ENCODE results near the gene MAN2B2. TPM values are rescaled to one million over a fixed set of nuclear protein-coding genes. Genes with fewer than 3 reads are reported as not detected.

Gene MAN2B2
- total RNA-seq, 1 experiment from 2014 or later, result 8.5 TPM

DNA sequence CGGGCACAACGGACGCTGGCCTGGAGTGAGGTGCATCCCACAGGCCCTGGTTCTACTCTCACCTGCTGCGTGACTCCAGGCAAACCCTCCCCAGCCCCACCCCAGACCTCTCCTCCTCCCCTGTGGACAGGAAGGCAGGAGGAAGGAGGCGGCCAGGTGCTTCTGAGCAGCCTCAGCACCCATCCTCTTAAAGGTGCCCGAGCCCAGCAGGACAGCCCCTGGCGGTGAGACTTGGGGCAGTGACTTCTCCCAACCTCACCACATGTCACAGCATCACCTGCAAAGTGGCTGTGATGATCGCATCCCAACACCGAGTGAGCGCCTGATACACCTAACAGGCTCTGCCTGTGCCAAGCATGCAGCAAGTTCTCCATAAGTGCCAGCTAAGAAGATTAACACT lies 17.1 kb upstream of the MAN2B2 start:
- no peaks in the 10 kb centered on the region for H3K79me2 ChIP-seq (ENCODE audit: low read length)
- intact Hi-C loops (cut with micrococcal nuclease), result no loop called here
- H3F3A ChIP-seq (ENCODE audit: low read length, unreplicated experiment), result no peaks in the 10 kb centered on the region
- ChIA-PET POLR2A (ENCODE audit: unreplicated experiment) (no interaction called here), CTCF (no interaction called here)
- H3K9me3 ChIP-seq (ENCODE audit: low read length), result no peaks in the 10 kb centered on the region
- H3K9me2 ChIP-seq (replicated peaks; ENCODE audit: low read length), result no peaks in the 10 kb centered on the region
- no peak overlapping the region for H2AFZ ChIP-seq (ENCODE audit: low read length)
- DNase-seq (no peak), ATAC-seq (no peak)
- H3K4me3 ChIP-seq (ENCODE audit: low read length), result no peak overlapping the region
- no TSS peak for BruUV-seq (replicated peaks)
- no peaks in the 10 kb centered on the region for H4K20me1 ChIP-seq (ENCODE audit: low read length)
- H3K27me3 ChIP-seq (ENCODE audit: low read length), result peaks cover 14% of the 10 kb centered on the region
- TF ChIP-seq EZH2phosphoT487 (IDR thresholded peaks at IDR 0.05; ENCODE audit: borderline replicate concordance, low read length) (no peak), EZH2 (IDR thresholded peaks at IDR 0.05; ENCODE audit: low read length, unreplicated experiment) (no peak)
- TF ChIP-seq, protein P1, sequence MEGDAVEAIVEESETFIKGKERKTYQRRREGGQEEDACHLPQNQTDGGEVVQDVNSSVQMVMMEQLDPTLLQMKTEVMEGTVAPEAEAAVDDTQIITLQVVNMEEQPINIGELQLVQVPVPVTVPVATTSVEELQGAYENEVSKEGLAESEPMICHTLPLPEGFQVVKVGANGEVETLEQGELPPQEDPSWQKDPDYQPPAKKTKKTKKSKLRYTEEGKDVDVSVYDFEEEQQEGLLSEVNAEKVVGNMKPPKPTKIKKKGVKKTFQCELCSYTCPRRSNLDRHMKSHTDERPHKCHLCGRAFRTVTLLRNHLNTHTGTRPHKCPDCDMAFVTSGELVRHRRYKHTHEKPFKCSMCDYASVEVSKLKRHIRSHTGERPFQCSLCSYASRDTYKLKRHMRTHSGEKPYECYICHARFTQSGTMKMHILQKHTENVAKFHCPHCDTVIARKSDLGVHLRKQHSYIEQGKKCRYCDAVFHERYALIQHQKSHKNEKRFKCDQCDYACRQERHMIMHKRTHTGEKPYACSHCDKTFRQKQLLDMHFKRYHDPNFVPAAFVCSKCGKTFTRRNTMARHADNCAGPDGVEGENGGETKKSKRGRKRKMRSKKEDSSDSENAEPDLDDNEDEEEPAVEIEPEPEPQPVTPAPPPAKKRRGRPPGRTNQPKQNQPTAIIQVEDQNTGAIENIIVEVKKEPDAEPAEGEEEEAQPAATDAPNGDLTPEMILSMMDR (conservative IDR thresholded peaks at IDR 0.05; ENCODE audit: low read depth, low read length), result no peak
- no peak overlapping the region for H3K4me2 ChIP-seq (ENCODE audit: low read length)
- no peaks in the 10 kb centered on the region for H3K4me1 ChIP-seq (ENCODE audit: insufficient read depth, low read length)
- H3K36me3 ChIP-seq (ENCODE audit: low read depth, low read length), result no peaks in the 10 kb centered on the region
- no peak overlapping the region for H3K27ac ChIP-seq (ENCODE audit: low read length)
- no peak overlapping the region for H3K9ac ChIP-seq (ENCODE audit: low read length)

DNA sequence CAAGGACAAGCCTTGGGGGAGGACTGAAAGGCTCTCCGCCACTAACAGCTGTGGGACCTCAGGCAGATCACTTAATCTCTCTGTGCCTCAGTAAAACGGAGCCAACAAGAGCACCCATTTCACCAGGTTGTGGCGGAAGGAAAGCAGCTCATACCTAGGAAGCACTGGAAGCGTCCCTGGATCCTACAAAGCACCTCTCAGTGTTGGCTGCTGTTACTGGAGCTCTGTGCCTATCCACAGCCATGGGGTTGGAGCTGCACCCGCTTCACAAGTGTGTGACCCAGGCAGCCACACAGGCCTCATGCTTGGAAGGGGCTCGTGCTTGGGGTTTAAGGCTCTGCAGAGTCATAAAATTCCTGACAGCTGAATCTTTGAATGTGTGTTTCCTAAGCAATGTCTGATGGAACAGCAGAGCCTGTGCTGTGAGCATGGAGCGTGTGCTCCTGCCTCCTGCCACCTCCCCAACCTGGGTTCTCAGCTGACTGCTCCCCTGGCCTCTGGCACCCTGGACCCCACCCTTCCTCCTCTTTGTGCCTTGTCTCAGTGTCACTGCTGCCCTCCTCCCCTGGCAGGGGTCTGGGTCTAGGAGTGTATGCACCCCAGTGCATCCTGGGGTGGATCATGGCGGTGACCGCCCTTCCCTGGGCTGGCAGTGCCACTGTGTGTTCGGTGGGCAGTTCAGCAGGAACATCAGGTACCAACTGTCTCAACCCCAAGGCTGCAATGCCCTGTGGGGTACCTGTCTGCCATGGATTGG lies 14.4 kb upstream of the MAN2B2 start:
- H3K27me3 ChIP-seq (ENCODE audit: low read length), result peaks cover 29% of the 10 kb centered on the region
- TF ChIP-seq EZH2phosphoT487 (IDR thresholded peaks at IDR 0.05; ENCODE audit: borderline replicate concordance, low read length), result no peak
- ChIA-PET POLR2A (ENCODE audit: unreplicated experiment) (no interaction called here), CTCF (no interaction called here)
- no peaks in the 10 kb centered on the region for H3K4me1 ChIP-seq (ENCODE audit: insufficient read depth, low read length)
- DNase-seq, result no peak
- no peak overlapping the region for H3K4me3 ChIP-seq (ENCODE audit: low read length)
- H3F3A ChIP-seq (ENCODE audit: low read length, unreplicated experiment), result no peaks in the 10 kb centered on the region
- no peak overlapping the region for H3K27ac ChIP-seq (ENCODE audit: low read length)
- intact Hi-C loops (cut with micrococcal nuclease), result no loop called here
- H3K79me2 ChIP-seq (ENCODE audit: low read length), result no peaks in the 10 kb centered on the region
- no TSS peak for BruUV-seq (replicated peaks)
- H3K4me2 ChIP-seq (ENCODE audit: low read length), result no peak overlapping the region
- no peaks in the 10 kb centered on the region for H3K36me3 ChIP-seq (ENCODE audit: low read depth, low read length)
- H4K20me1 ChIP-seq (ENCODE audit: low read length), result no peaks in the 10 kb centered on the region
- ATAC-seq, result no peak
- H3K9me3 ChIP-seq (ENCODE audit: low read length), result no peaks in the 10 kb centered on the region
- no peak overlapping the region for H3K9ac ChIP-seq (ENCODE audit: low read length)
- no peaks in the 10 kb centered on the region for H3K9me2 ChIP-seq (replicated peaks; ENCODE audit: low read length)
- no peak overlapping the region for H2AFZ ChIP-seq (ENCODE audit: low read length)

DNA sequence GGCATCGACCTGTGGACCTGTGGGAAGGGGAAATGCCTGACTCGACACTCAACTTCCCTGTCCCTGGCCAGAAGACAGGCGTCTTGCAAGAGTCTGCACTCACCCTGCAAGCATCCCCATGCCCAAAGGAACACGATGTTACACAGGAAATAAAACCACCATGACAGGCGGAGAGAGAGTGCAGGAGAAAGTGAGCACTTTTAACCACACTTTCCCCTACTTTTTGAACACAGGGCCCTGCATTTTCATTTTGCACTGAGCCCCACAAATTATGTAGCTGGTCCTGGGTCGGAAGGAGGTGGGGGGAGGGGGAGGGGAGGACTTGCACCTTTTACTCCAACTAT lies 13.8 kb upstream of the MAN2B2 start:
- TF ChIP-seq EZH2 (IDR thresholded peaks at IDR 0.05; ENCODE audit: low read length, unreplicated experiment) (no peak), EZH2phosphoT487 (IDR thresholded peaks at IDR 0.05; ENCODE audit: borderline replicate concordance, low read length) (no peak)
- TF ChIP-seq, protein P1 (conservative IDR thresholded peaks at IDR 0.05; ENCODE audit: low read depth, low read length), result no peak
- no peak for DNase-seq
- no peaks in the 10 kb centered on the region for H4K20me1 ChIP-seq (ENCODE audit: low read length)
- no peaks in the 10 kb centered on the region for H3K9me2 ChIP-seq (replicated peaks; ENCODE audit: low read length)
- no peak overlapping the region for H2AFZ ChIP-seq (ENCODE audit: low read length)
- no peaks in the 10 kb centered on the region for H3K79me2 ChIP-seq (ENCODE audit: low read length)
- H3K27me3 ChIP-seq (ENCODE audit: low read length), result peaks cover 29% of the 10 kb centered on the region
- POLR2A ChIA-PET (ENCODE audit: unreplicated experiment), result no interaction called here
- no peak for ATAC-seq
- H3F3A ChIP-seq (ENCODE audit: low read length, unreplicated experiment), result no peaks in the 10 kb centered on the region
- no peaks in the 10 kb centered on the region for H3K9me3 ChIP-seq (ENCODE audit: low read length)
- H3K4me1 ChIP-seq (ENCODE audit: insufficient read depth, low read length), result no peaks in the 10 kb centered on the region
- no TSS peak for BruUV-seq (replicated peaks)
- no peak overlapping the region for H3K27ac ChIP-seq (ENCODE audit: low read length)
- no peak overlapping the region for H3K9ac ChIP-seq (ENCODE audit: low read length)
- H3K4me3 ChIP-seq (ENCODE audit: low read length), result no peak overlapping the region
- intact Hi-C loops (cut with micrococcal nuclease), result no loop called here
- no peak overlapping the region for H3K4me2 ChIP-seq (ENCODE audit: low read length)
- CTCF ChIA-PET, result no interaction called here
- H3K36me3 ChIP-seq (ENCODE audit: low read depth, low read length), result no peaks in the 10 kb centered on the region
